K562 (cell line): ENCODE measurements around the gene ATP5F1D. TPM values are rescaled to one million over a fixed set of nuclear protein-coding genes. Genes with fewer than 3 reads are reported as not detected.
A peak's percentile ranks its signal among the peaks of the same experiment; 100 is the strongest.

Experiments used
- ETV5 ChIP-seq: sonication (generic); formaldehyde crosslinking; IDR thresholded peaks from 2 replicates; pipeline ENCODE4 v1.4.0; 2020; ENCODE audit warnings: low read depth, mild to moderate bottlenecking, missing genetic modification reagents
- ETV6 ChIP-seq, 3 experiments: fragments of 150-350 bp in 1 of 3; sonication (generic) in 1 of 3; formaldehyde crosslinking in 1 of 3; IDR thresholded peaks; 2 replicates each; pipeline versions ENCODE4 v1.6.1 to v1.8.0; 2014 to 2022; ENCODE audit warnings: borderline replicate concordance in 2 of 3, low read depth in 2 of 3, antibody characterized with exemption in 1 of 3, low read length in 1 of 3, mild to moderate bottlenecking in 1 of 3, missing genetic modification reagents in 1 of 3
- HMG20B ChIP-seq: fragments of 250-450 bp; sonication (Bioruptor Pico); IDR thresholded peaks from 2 replicates; pipeline ENCODE4 v1.5.0; 2021; ENCODE audit warnings: mild to moderate bottlenecking
- HMGN3 ChIP-seq: IDR thresholded peaks from 2 replicates; pipeline ENCODE4 v1.6.1; 2011; ENCODE audit warnings: borderline replicate concordance, low read depth, mild to moderate bottlenecking, mixed read lengths, low read length; ENCODE audit not compliant: insufficient read length; ENCODE audit errors: extremely low read depth
- IFI16 ChIP-seq: fragments of 250-450 bp; sonication (Bioruptor Pico); IDR thresholded peaks from 2 replicates; pipeline ENCODE4 v2.1.2; 2022; ENCODE audit warnings: mild to moderate bottlenecking, inconsistent platforms
- NONO ChIP-seq, 2 experiments: fragments of 200-400 bp in 1 of 2; fragments of 450-650 bp in 1 of 2; formaldehyde crosslinking in 1 of 2; IDR thresholded peaks; 2 replicates each; pipeline ENCODE4 v1.6.1; 2017; ENCODE audit warnings: low read depth in 2 of 2, mild to moderate bottlenecking in 2 of 2, moderate library complexity in 2 of 2, low read length in 1 of 2
- NR2C1 ChIP-seq, 2 experiments: fragments of 450-650 bp; IDR thresholded peaks; 2 replicates each; pipeline ENCODE4 v1.6.1; 2017; ENCODE audit warnings: mild to moderate bottlenecking in 2 of 2, antibody characterized with exemption in 1 of 2, inconsistent platforms in 1 of 2, missing compliant biosample characterization in 1 of 2, missing genetic modification characterization in 1 of 2
- PHF20 ChIP-seq: fragments of 450-650 bp; IDR thresholded peaks from 2 replicates; pipeline ENCODE4 v1.6.1; 2018; ENCODE audit not compliant: partially characterized antibody
- POU5F1 ChIP-seq: fragments of 150-350 bp; IDR thresholded peaks from 2 replicates; pipeline ENCODE4 v1.6.1; 2014; ENCODE audit warnings: borderline replicate concordance, low read length, low read depth, mild to moderate bottlenecking; ENCODE audit not compliant: partially characterized antibody
- RAD21 ChIP-seq, 2 experiments: fragments of 250-450 bp in 1 of 2; fragments of 450-650 bp in 1 of 2; sonication (Bioruptor Pico) in 1 of 2; formaldehyde crosslinking in 1 of 2; IDR thresholded peaks in 1 of 2; conservative IDR thresholded peaks in 1 of 2; 2 replicates each; pipeline versions ENCODE4 v1.4.0 to v1.8.0; 2020 to 2022; ENCODE audit warnings: mild to moderate bottlenecking in 2 of 2, moderate library complexity in 1 of 2
- RB1 ChIP-seq: fragments of 450-650 bp; IDR thresholded peaks from 2 replicates; pipeline ENCODE4 v1.6.1; 2017; ENCODE audit warnings: low read depth, mild to moderate bottlenecking
- ZNF263 ChIP-seq: sonication (generic); formaldehyde crosslinking; IDR thresholded peaks from 2 replicates; pipeline ENCODE4 v1.8.0; 2022; ENCODE audit warnings: mild to moderate bottlenecking, missing genetic modification reagents, borderline replicate concordance
- polyA plus RNA-seq, 8 experiments: library from polyadenylated mRNA; depleted of rRNA in 4 of 8; stranded (reverse) in 5 of 8; unstranded in 3 of 8; fragments of >200 nt; fragmentation: Nextera tagmentation in 2 of 8; fragmentation: Illumina TruSeq in 1 of 8; extraction: Ambion mirVana in 2 of 8; extraction: Trizol in 1 of 8; gene quantifications; 2 replicates each; pipeline versions ENCODE4 v1.2.1 to v1.2.3, GENCODE V29; 2011 to 2014; ENCODE audit warnings: inconsistent platforms in 1 of 8, missing spikeins in 1 of 8
- total RNA-seq, 7 experiments: library from RNA; depleted of rRNA in 6 of 7; stranded (reverse); fragments of >200 nt in 6 of 7; fragmentation: Illumina TruSeq in 2 of 7; extraction: Trizol in 2 of 7; gene quantifications; 2 replicates each; pipeline versions ENCODE4 v1.2.1 to v1.2.3, GENCODE V29; 2011 to 2021; ENCODE audit warnings: low replicate concordance in 1 of 7
- TF ChIP-seq, protein P1 (sequence below): sonication (generic); formaldehyde crosslinking; IDR thresholded peaks from 2 replicates; pipeline ENCODE4 v1.8.0; 2023; ENCODE audit warnings: missing genetic modification reagents, mild to moderate bottlenecking, borderline replicate concordance
- TF ChIP-seq, protein P2 (sequence below): fragments of 450-650 bp; IDR thresholded peaks from 2 replicates; pipeline ENCODE4 v1.6.1; 2018; ENCODE audit not compliant: partially characterized antibody

The ATP5F1D gene
- total and polyA plus RNA-seq, 9 of the 15 experiments (the other 6 are each of a cell fraction or from before 2014, with no cell fraction given), result 3.9 to 409 (median 36.8) TPM

DNA sequence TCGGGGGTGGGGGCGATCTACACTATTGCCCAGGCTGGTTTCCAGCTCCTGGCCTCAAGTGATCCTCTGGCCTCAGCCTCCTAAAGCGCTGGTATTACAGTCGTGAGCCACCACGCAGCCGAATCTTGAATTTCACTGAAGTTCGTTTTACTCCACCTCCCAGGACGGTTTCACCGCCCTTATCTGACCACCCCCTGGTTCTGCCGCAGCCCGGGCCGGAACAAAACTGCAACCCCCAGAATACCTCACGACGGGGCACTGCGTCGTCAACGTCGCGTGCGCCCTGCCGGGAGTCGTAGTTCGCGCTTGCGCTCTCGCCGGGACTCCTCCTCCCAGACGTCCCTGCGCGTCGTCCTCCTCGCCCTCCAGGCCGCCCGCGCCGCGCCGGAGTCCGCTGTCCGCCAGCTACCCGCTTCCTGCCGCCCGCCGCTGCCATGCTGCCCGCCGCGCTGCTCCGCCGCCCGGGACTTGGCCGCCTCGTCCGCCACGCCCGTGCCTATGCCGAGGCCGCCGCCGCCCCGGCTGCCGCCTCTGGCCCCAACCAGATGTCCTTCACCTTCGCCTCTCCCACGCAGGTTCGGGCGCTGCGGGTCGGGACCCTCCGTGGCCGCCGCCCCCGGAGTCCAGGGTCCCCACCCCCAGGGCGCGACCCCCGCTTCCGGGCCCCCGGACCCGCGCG is at the start of gene ATP5F1D (continued):
- TF ChIP-seq, protein P1, sequence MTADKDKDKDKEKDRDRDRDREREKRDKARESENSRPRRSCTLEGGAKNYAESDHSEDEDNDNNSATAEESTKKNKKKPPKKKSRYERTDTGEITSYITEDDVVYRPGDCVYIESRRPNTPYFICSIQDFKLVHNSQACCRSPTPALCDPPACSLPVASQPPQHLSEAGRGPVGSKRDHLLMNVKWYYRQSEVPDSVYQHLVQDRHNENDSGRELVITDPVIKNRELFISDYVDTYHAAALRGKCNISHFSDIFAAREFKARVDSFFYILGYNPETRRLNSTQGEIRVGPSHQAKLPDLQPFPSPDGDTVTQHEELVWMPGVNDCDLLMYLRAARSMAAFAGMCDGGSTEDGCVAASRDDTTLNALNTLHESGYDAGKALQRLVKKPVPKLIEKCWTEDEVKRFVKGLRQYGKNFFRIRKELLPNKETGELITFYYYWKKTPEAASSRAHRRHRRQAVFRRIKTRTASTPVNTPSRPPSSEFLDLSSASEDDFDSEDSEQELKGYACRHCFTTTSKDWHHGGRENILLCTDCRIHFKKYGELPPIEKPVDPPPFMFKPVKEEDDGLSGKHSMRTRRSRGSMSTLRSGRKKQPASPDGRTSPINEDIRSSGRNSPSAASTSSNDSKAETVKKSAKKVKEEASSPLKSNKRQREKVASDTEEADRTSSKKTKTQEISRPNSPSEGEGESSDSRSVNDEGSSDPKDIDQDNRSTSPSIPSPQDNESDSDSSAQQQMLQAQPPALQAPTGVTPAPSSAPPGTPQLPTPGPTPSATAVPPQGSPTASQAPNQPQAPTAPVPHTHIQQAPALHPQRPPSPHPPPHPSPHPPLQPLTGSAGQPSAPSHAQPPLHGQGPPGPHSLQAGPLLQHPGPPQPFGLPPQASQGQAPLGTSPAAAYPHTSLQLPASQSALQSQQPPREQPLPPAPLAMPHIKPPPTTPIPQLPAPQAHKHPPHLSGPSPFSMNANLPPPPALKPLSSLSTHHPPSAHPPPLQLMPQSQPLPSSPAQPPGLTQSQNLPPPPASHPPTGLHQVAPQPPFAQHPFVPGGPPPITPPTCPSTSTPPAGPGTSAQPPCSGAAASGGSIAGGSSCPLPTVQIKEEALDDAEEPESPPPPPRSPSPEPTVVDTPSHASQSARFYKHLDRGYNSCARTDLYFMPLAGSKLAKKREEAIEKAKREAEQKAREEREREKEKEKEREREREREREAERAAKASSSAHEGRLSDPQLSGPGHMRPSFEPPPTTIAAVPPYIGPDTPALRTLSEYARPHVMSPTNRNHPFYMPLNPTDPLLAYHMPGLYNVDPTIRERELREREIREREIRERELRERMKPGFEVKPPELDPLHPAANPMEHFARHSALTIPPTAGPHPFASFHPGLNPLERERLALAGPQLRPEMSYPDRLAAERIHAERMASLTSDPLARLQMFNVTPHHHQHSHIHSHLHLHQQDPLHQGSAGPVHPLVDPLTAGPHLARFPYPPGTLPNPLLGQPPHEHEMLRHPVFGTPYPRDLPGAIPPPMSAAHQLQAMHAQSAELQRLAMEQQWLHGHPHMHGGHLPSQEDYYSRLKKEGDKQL (CRISPR knock-in tag), result no peak
- TF ChIP-seq PHF20 (no peak), ETV6 (IDR thresholded peaks at IDR 0.05; ENCODE audit: borderline replicate concordance in 1 of 2, low read depth in 2 of 2, low read length in 1 of 2) (no peak), ETV6 (CRISPR knock-in tag; IDR thresholded peaks at IDR 0.05; ENCODE audit: borderline replicate concordance) (0 out of 2 replicates have a peak, but pooled peaks have one; percentile 3), RAD21 (CRISPR knock-in tag; conservative IDR thresholded peaks at IDR 0.05 in 1 of 2, IDR thresholded peaks at IDR 0.05 in 1 of 2) (no peak), HMG20B (no peak), ZNF263 (CRISPR knock-in tag) (peak; percentile 75), ETV5 (CRISPR knock-in tag) (peak; percentile 17; the same call in 1 of the 2 replicates), IFI16 (CRISPR knock-in tag) (no peak), NONO (IDR thresholded peaks at IDR 0.05; ENCODE audit: low read depth in 2 of 2, low read length in 1 of 2) (peak in 1 of 2 experiments; percentile 76; a peak in 2 of 4 replicates), RB1 (peak; percentile 78), NR2C1 (IDR thresholded peaks at IDR 0.05) (peak; percentile 79; the same call in 1 of the 2 replicates), NR2C1 (tag; IDR thresholded peaks at IDR 0.05) (peak; percentile 93), POU5F1 (peak; percentile 81), HMGN3 (peak; percentile 51)
- TF ChIP-seq, protein P2, sequence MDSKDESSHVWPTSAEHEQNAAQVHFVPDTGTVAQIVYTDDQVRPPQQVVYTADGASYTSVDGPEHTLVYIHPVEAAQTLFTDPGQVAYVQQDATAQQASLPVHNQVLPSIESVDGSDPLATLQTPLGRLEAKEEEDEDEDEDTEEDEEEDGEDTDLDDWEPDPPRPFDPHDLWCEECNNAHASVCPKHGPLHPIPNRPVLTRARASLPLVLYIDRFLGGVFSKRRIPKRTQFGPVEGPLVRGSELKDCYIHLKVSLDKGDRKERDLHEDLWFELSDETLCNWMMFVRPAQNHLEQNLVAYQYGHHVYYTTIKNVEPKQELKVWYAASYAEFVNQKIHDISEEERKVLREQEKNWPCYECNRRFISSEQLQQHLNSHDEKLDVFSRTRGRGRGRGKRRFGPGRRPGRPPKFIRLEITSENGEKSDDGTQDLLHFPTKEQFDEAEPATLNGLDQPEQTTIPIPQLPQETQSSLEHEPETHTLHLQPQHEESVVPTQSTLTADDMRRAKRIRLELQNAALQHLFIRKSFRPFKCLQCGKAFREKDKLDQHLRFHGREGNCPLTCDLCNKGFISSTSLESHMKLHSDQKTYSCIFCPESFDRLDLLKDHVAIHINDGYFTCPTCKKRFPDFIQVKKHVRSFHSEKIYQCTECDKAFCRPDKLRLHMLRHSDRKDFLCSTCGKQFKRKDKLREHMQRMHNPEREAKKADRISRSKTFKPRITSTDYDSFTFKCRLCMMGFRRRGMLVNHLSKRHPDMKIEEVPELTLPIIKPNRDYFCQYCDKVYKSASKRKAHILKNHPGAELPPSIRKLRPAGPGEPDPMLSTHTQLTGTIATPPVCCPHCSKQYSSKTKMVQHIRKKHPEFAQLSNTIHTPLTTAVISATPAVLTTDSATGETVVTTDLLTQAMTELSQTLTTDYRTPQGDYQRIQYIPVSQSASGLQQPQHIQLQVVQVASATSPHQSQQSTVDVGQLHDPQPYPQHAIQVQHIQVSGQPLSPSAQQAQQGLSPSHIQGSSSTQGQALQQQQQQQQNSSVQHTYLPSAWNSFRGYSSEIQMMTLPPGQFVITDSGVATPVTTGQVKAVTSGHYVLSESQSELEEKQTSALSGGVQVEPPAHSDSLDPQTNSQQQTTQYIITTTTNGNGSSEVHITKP, result peak; percentile 70
